OCI-LY1 (cell line): Measurements from ENCODE around the gene ARHGEF19.

Source experiments
- H2AFZ ChIP-seq: fragments of 200-600 bp; sonication (generic), shearing (Covaris generic); 2 replicates; pipeline ENCODE4 v1.6.0; 2014; ENCODE audit warnings: antibody characterized with exemption, mild to moderate bottlenecking, low read length
- H3F3A ChIP-seq: fragments of 200-600 bp; sonication (generic), shearing (Covaris generic); 2 replicates; pipeline ENCODE4 v1.6.0; 2014; ENCODE audit warnings: mild to moderate bottlenecking, antibody characterized with exemption, low read length, moderate library complexity; ENCODE audit not compliant: insufficient read depth
- H3K27ac ChIP-seq: fragments of 200-600 bp; sonication (generic); 2 replicates; pipeline ENCODE4 v1.5.1; 2014; ENCODE audit warnings: low read length, mixed run types, mild to moderate bottlenecking, low read depth; ENCODE audit not compliant: poor library complexity, severe bottlenecking
- H3K27me3 ChIP-seq: fragments of 200-600 bp; sonication (generic); 2 replicates; pipeline ENCODE4 v1.6.0; 2014; ENCODE audit warnings: antibody characterized with exemption, mild to moderate bottlenecking, low read length, moderate library complexity; ENCODE audit not compliant: insufficient read depth
- H3K36me3 ChIP-seq: fragments of 200-600 bp; sonication (generic); 2 replicates; pipeline ENCODE4 v1.6.1; 2014; ENCODE audit warnings: mild to moderate bottlenecking, antibody characterized with exemption, low read length, moderate library complexity, mixed read lengths; ENCODE audit not compliant: insufficient read depth
- H3K4me1 ChIP-seq: fragments of 200-600 bp; sonication (generic); 2 replicates; pipeline ENCODE4 v1.5.1; 2014; ENCODE audit warnings: mild to moderate bottlenecking, low read length, moderate library complexity; ENCODE audit not compliant: insufficient read depth, severe bottlenecking
- H3K4me2 ChIP-seq: fragments of 200-600 bp; sonication (generic), shearing (Covaris generic); 2 replicates; pipeline ENCODE4 v1.6.1; 2014; ENCODE audit warnings: low read length
- H3K4me3 ChIP-seq: fragments of 200-600 bp; sonication (generic); 2 replicates; pipeline ENCODE4 v1.5.1; 2014; ENCODE audit warnings: low read length, low read depth, mild to moderate bottlenecking, mixed read lengths; ENCODE audit not compliant: poor library complexity, severe bottlenecking
- H3K79me2 ChIP-seq: fragments of 200-600 bp; shearing (Covaris generic); 2 replicates; pipeline ENCODE4 v1.6.1; 2016; ENCODE audit warnings: mixed run types, low read length, mixed read lengths; ENCODE audit not compliant: insufficient read depth
- H3K9ac ChIP-seq: fragments of 200-600 bp; sonication (generic), shearing (Covaris generic); 2 replicates; pipeline ENCODE4 v1.6.1; 2014; ENCODE audit warnings: mild to moderate bottlenecking, low read length, mixed read lengths
- H3K9me2 ChIP-seq: fragments of 200-600 bp; sonication (generic), shearing (Covaris generic); 2 replicates; pipeline ENCODE4 v1.6.1; 2014; ENCODE audit warnings: low read depth, mild to moderate bottlenecking, low read length, mixed read lengths
- H3K9me3 ChIP-seq: fragments of 200-600 bp; shearing (Covaris generic); 2 replicates; pipeline ENCODE4 v1.6.1; 2014; ENCODE audit warnings: low read length, mixed read lengths
- H4K20me1 ChIP-seq: fragments of 200-600 bp; sonication (generic), shearing (Covaris generic); 2 replicates; pipeline ENCODE4 v1.6.0; 2016; ENCODE audit warnings: mild to moderate bottlenecking, low read length; ENCODE audit not compliant: insufficient read depth
- EZH2 ChIP-seq: fragments of 200-600 bp; sonication (generic), shearing (Covaris generic); IDR thresholded peaks from 2 replicates; pipeline ENCODE4 v1.8.0; 2017; ENCODE audit warnings: borderline replicate concordance, mixed run types, mild to moderate bottlenecking, antibody characterized with exemption, low read length, moderate library complexity, mixed read lengths
- TF ChIP-seq, protein P1 (sequence below): fragments of 200-600 bp; sonication (generic), shearing (Covaris generic); IDR thresholded peaks from 2 replicates; pipeline ENCODE4 v1.5.1; 2017; ENCODE audit warnings: mild to moderate bottlenecking, antibody characterized with exemption, low read length, moderate library complexity, mixed read lengths

The ARHGEF19 gene

DNA sequence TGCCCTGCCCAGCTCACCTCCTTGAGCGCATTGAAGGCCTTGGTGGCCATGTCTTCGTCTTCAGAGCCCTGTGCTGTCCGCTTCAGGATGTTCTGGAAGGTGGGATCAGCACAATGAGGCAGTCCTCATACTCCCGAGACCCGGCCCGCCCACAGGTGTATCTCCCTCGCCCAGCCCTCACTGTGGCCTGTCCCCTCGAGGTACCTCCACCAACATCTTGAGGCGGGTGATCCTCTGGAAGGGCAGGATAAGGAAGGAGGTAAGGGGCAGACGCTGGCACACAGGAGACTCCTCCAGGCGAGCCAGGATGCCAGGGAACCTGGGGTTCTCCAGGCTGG lies 7.1 kb downstream of the ARHGEF19 start:
- H3K27ac ChIP-seq: no peak overlapping the region

DNA sequence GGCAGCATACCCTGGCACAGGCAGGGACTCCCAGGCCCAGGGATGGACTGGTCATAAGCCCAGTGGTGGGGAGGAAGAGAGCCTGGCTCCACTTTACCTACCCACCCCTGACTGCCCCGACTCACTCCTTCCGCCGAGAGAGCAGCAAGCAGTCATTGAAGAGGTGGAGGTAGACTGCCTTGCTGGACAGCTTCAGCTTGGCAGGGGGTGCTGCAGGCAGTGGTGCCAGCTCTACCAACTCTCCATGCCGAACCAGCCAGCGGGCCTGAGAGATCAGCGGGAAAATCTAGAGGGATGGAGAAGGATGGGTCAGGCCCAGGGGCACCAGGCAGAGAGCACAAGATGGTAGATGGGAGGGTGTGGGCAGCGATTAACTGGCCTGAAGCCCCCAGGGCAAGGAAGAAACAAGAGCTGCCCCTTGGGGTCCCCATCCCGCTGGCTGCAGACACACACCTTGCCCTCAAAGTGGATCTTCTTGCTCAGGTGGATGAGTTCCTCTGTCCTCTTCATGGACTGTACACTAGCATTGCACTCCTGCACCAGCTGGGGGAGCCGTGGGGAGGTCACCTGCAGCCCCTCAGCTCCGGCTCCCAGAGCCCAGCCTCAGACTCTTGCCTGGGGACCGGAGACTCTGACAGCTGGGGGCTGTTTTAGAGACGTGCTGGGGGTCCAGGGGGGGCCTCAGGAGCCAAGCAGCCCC lies 7.7 kb downstream of the ARHGEF19 start:
- H3K9ac ChIP-seq: no peak overlapping the region
- H3F3A ChIP-seq: no peaks in the 10 kb centered on the region
- H3K4me2 ChIP-seq: no peak overlapping the region
- no peak for TF ChIP-seq EZH2
- TF ChIP-seq, protein P1, sequence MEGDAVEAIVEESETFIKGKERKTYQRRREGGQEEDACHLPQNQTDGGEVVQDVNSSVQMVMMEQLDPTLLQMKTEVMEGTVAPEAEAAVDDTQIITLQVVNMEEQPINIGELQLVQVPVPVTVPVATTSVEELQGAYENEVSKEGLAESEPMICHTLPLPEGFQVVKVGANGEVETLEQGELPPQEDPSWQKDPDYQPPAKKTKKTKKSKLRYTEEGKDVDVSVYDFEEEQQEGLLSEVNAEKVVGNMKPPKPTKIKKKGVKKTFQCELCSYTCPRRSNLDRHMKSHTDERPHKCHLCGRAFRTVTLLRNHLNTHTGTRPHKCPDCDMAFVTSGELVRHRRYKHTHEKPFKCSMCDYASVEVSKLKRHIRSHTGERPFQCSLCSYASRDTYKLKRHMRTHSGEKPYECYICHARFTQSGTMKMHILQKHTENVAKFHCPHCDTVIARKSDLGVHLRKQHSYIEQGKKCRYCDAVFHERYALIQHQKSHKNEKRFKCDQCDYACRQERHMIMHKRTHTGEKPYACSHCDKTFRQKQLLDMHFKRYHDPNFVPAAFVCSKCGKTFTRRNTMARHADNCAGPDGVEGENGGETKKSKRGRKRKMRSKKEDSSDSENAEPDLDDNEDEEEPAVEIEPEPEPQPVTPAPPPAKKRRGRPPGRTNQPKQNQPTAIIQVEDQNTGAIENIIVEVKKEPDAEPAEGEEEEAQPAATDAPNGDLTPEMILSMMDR: peak; percentile 33; the same call in 1 of the 2 replicates
- H3K4me1 ChIP-seq: peaks cover 5% of the 10 kb centered on the region
- no peak overlapping the region for H2AFZ ChIP-seq
- H3K27ac ChIP-seq: no peak overlapping the region
- no peaks in the 10 kb centered on the region for H3K9me3 ChIP-seq
- no peaks in the 10 kb centered on the region for H3K9me2 ChIP-seq
- H3K27me3 ChIP-seq: no peaks in the 10 kb centered on the region; the same call in 1 of the 2 replicates
- no peaks in the 10 kb centered on the region for H4K20me1 ChIP-seq
- no peaks in the 10 kb centered on the region for H3K79me2 ChIP-seq
- no peaks in the 10 kb centered on the region for H3K36me3 ChIP-seq
- no peak overlapping the region for H3K4me3 ChIP-seq

More for the DNA sequence above, 7.1 kb downstream of the ARHGEF19 start:
- Histone ChIP-seq H3K4me2 (no peak overlapping the region), H3K4me3 (no peak overlapping the region), H3K4me1 (peaks cover 5% of the 10 kb centered on the region), H2AFZ (no peak overlapping the region), H3K9me2 (no peaks in the 10 kb centered on the region), H3K9me3 (no peaks in the 10 kb centered on the region), H3K9ac (no peak overlapping the region), H3F3A (no peaks in the 10 kb centered on the region), H3K27me3 (no peaks in the 10 kb centered on the region; the same call in 1 of the 2 replicates), H3K79me2 (no peaks in the 10 kb centered on the region), H4K20me1 (no peaks in the 10 kb centered on the region), H3K36me3 (no peaks in the 10 kb centered on the region)
- TF ChIP-seq, protein P1: no peak
- no peak for TF ChIP-seq EZH2

DNA sequence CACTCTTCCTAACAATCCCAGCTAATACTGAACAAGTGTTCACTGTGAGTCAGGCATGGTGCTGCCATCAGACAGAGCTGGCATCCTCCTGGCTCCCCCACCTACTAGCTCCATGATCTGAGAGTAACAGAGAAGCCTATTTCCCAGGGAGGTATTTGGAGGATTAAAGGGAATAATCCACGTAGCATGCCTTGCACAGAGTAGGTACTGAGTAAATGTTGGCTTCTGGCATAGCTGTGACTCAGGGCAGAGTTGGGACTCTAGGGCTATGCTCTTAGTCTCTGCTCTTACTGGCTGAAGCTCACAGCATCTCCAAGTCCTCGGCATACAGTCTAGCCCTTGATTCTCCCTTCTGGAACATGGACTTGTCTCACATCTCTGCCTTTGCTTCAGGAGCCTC lies 8.2 kb downstream of the ARHGEF19 start:
- Histone ChIP-seq H3K79me2 (no peaks in the 10 kb centered on the region), H3K4me3 (no peak overlapping the region), H3F3A (no peaks in the 10 kb centered on the region), H3K9ac (no peak overlapping the region), H3K27ac (no peak overlapping the region), H3K9me2 (no peaks in the 10 kb centered on the region), H3K36me3 (no peaks in the 10 kb centered on the region), H3K4me1 (peaks cover 5% of the 10 kb centered on the region), H3K4me2 (no peak overlapping the region), H3K9me3 (no peaks in the 10 kb centered on the region), H2AFZ (no peak overlapping the region), H3K27me3 (no peaks in the 10 kb centered on the region; the same call in 1 of the 2 replicates), H4K20me1 (no peaks in the 10 kb centered on the region)
- TF ChIP-seq EZH2: no peak
- TF ChIP-seq, protein P1: no peak
